Measurements from ENCODE around the gene ANKMY1. TPM values are rescaled to one million over a fixed set of nuclear protein-coding genes. Genes with fewer than 3 reads are reported as not detected.

The ANKMY1 gene
- total and polyA plus RNA-seq, 2 donors (not counting 1 experiment from before 2014, with no cell fraction given) = 51.7 to 72.1 TPM

DNA sequence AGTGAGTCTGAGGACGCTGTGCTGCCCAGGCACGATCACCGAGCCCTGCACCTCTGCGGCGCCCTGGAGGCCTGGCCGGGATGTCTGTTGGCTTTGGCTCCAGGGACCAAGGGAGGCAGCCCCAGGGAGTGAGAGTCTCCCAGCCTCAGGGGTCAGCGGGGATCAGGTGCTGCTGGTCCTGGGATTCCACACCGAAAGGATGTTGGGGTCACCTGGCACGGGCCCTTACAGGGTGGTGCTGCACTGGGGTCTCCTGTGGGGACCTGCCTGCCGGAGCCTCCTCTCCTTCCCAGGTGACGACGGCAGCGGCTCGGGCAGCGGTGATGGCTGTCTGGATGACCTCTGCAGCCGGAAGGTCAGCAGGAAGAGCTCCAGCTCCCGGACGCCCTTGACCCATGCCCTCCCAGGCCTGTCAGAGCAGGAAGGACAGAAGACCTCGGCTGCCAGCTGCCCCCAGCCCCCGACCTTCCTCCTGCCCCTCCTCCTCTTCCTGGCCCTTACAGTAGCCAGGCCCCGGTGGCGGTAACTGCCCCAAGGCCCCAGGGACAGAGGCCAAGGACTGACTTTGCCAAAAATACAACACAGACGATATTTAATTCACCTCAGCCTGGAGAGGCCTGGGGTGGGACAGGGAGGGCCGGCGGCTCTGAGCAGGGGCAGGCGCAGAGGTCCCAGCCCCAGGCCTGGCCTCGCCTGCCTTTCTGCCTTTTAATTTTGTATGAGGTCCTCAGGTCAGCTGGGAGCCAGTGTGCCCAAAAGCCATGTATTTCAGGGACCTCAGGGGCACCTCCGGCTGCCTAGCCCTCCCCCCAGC is 91.8 kb downstream of the ANKMY1 start:
- POLR2A ChIA-PET = no interaction called here

DNA sequence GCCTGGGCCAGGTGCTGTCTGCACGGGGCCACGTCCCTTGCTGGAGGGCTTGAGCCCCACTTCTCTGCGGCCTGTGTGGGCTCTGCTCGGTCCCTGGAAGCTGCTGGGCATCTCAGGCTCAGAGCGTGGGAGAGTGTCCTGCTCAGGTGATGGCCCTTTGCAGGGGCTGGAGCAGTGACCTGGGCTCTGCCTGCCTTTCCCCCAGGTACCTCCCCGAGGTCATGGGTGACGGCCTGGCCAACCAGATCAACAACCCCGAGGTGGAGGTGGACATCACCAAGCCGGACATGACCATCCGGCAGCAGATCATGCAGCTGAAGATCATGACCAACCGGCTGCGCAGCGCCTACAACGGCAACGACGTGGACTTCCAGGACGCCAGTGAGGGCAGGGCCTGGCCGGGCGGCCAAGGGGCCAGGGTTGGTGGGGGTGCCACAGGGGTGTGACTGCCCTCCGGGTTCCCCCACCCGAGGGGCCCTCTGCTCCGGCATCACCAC is 92.5 kb downstream of the ANKMY1 start:
- intact Hi-C loops (cut with micrococcal nuclease) = no loop called here
- no peaks in the 10 kb centered on the region for H3K9me3 Mint-ChIP-seq (ENCODE audit: insufficient read depth)
- H3K27ac ChIP-seq (ENCODE audit: low read length in 2 of 2) = no peak overlapping the region
- no peaks in the 10 kb centered on the region for H3K79me2 ChIP-seq (ENCODE audit: control insufficient read depth, insufficient read depth, low read length)
- CTCF ChIA-PET = no interaction called here
- no peaks in the 10 kb centered on the region for H3K36me3 ChIP-seq (replicated peaks in 1 of 2; ENCODE audit: control extremely low read depth in 1 of 2, control insufficient read depth in 1 of 2, extremely low read depth in 1 of 2, insufficient read depth in 2 of 2, low read length in 1 of 2)
- H2AFZ ChIP-seq (ENCODE audit: insufficient read depth, low read depth, low read length, poor library complexity, severe bottlenecking) = no peak overlapping the region
- H3K4me1 Mint-ChIP-seq = no peaks in the 10 kb centered on the region
- no peak overlapping the region for H3K9ac ChIP-seq (ENCODE audit: low read length)
- 92% methylated on average over 22 of the region's 22 CpGs for WGBS (ENCODE audit: insufficient coverage)
- H3K9me3 ChIP-seq (ENCODE audit: control extremely low read depth in 1 of 3, control insufficient read depth in 2 of 3, insufficient read depth in 1 of 3, low read length in 2 of 3) = peaks cover 0 to 5% (median 0%) of the 10 kb centered on the region in 3 donors
- H3K4me1 ChIP-seq (ENCODE audit: control insufficient read depth in 2 of 2, insufficient read depth in 2 of 2, low read length in 2 of 2) = no peaks in the 10 kb centered on the region
- ATAC-seq (ENCODE audit: low read depth) (no peak), DNase-seq (no peak)
- H3K27ac Mint-ChIP-seq = no peak overlapping the region
- no peak overlapping the region for H3K4me2 ChIP-seq (replicated peaks; ENCODE audit: low read depth, low read length, poor library complexity, severe bottlenecking)
- H3K27me3 Mint-ChIP-seq = no peaks in the 10 kb centered on the region
- H3K4me3 ChIP-seq (ENCODE audit: control extremely low read depth in 1 of 5, extremely low read depth in 1 of 5, insufficient read depth in 1 of 5, low read depth in 2 of 5, low read length in 4 of 5) = no peak overlapping the region
- H3K4me3 Mint-ChIP-seq = no peak overlapping the region
- H4K20me1 ChIP-seq (ENCODE audit: control insufficient read depth, insufficient read depth, low read length, poor library complexity, severe bottlenecking) = no peaks in the 10 kb centered on the region
- H3K27me3 ChIP-seq (replicated peaks in 1 of 4; ENCODE audit: control extremely low read depth in 1 of 4, control insufficient read depth in 3 of 4, insufficient read depth in 4 of 4, low read length in 3 of 4) = no peaks in the 10 kb centered on the region
- POLR2A ChIA-PET = no interaction called here
- TF ChIP-seq EZH2 (IDR thresholded peaks at IDR 0.05; ENCODE audit: borderline replicate concordance, insufficient read depth, low read depth, low read length, poor library complexity, severe bottlenecking) = no peak
- TF ChIP-seq, protein P1, sequence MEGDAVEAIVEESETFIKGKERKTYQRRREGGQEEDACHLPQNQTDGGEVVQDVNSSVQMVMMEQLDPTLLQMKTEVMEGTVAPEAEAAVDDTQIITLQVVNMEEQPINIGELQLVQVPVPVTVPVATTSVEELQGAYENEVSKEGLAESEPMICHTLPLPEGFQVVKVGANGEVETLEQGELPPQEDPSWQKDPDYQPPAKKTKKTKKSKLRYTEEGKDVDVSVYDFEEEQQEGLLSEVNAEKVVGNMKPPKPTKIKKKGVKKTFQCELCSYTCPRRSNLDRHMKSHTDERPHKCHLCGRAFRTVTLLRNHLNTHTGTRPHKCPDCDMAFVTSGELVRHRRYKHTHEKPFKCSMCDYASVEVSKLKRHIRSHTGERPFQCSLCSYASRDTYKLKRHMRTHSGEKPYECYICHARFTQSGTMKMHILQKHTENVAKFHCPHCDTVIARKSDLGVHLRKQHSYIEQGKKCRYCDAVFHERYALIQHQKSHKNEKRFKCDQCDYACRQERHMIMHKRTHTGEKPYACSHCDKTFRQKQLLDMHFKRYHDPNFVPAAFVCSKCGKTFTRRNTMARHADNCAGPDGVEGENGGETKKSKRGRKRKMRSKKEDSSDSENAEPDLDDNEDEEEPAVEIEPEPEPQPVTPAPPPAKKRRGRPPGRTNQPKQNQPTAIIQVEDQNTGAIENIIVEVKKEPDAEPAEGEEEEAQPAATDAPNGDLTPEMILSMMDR (IDR thresholded peaks at IDR 0.05) = no peak

More for the DNA sequence above, 91.8 kb downstream of the ANKMY1 start:
- no peaks in the 10 kb centered on the region for H3K79me2 ChIP-seq (ENCODE audit: control insufficient read depth, insufficient read depth, low read length)
- Mint-ChIP-seq H3K27ac (no peak overlapping the region), H3K4me3 (no peak overlapping the region), H3K4me1 (no peaks in the 10 kb centered on the region), H3K9me3 (ENCODE audit: insufficient read depth) (no peaks in the 10 kb centered on the region), H3K27me3 (no peaks in the 10 kb centered on the region)
- TF ChIP-seq, protein P1 (IDR thresholded peaks at IDR 0.05) = no peak
- TF ChIP-seq EZH2 (IDR thresholded peaks at IDR 0.05; ENCODE audit: borderline replicate concordance, insufficient read depth, low read depth, low read length, poor library complexity, severe bottlenecking) = no peak
- no peaks in the 10 kb centered on the region for H3K36me3 ChIP-seq (replicated peaks in 1 of 2; ENCODE audit: control extremely low read depth in 1 of 2, control insufficient read depth in 1 of 2, extremely low read depth in 1 of 2, insufficient read depth in 2 of 2, low read length in 1 of 2)
- H4K20me1 ChIP-seq (ENCODE audit: control insufficient read depth, insufficient read depth, low read length, poor library complexity, severe bottlenecking) = no peaks in the 10 kb centered on the region
- CTCF ChIA-PET = no interaction called here
- no peak overlapping the region for H2AFZ ChIP-seq (ENCODE audit: insufficient read depth, low read depth, low read length, poor library complexity, severe bottlenecking)
- DNase-seq = no peak
- intact Hi-C loops (cut with micrococcal nuclease) = no loop called here
- H3K9me3 ChIP-seq (ENCODE audit: control extremely low read depth in 1 of 3, control insufficient read depth in 2 of 3, insufficient read depth in 1 of 3, low read length in 2 of 3) = peaks cover 0 to 8% (median 0%) of the 10 kb centered on the region in 3 donors
- WGBS (ENCODE audit: insufficient coverage) = 83% methylated on average over 27 of the region's 28 CpGs
- H3K9ac ChIP-seq (ENCODE audit: low read length) = no peak overlapping the region
- no peaks in the 10 kb centered on the region for H3K4me1 ChIP-seq (ENCODE audit: control insufficient read depth in 2 of 2, insufficient read depth in 2 of 2, low read length in 2 of 2)
- no peak overlapping the region for H3K27ac ChIP-seq (ENCODE audit: low read length in 2 of 2)
- no peak for ATAC-seq (ENCODE audit: low read depth)
- no peak overlapping the region for H3K4me3 ChIP-seq (ENCODE audit: control extremely low read depth in 1 of 5, extremely low read depth in 1 of 5, insufficient read depth in 1 of 5, low read depth in 2 of 5, low read length in 4 of 5)
- H3K4me2 ChIP-seq (replicated peaks; ENCODE audit: low read depth, low read length, poor library complexity, severe bottlenecking) = no peak overlapping the region
- H3K27me3 ChIP-seq (replicated peaks in 1 of 4; ENCODE audit: control extremely low read depth in 1 of 4, control insufficient read depth in 3 of 4, insufficient read depth in 4 of 4, low read length in 3 of 4) = no peaks in the 10 kb centered on the region
